WERI-Rb-1 (cell line): ENCODE measurements around the gene KIAA1549.

Experiments used
- DNase-seq: peaks from one replicate; pipeline ENCODE4 v3.0.0-alpha.2; 2020
- H3K27ac ChIP-seq: fragments of 250-450 bp; sonication (Bioruptor Pico); 2 replicates; pipeline ENCODE4 v1.5.1; 2020; ENCODE audit warnings: mild to moderate bottlenecking, moderate library complexity
- H3K27me3 ChIP-seq: fragments of 250-450 bp; sonication (Bioruptor Pico); 2 replicates; pipeline ENCODE4 v1.5.1; 2021; ENCODE audit warnings: mild to moderate bottlenecking, low read depth, moderate library complexity; ENCODE audit not compliant: insufficient read depth, severe bottlenecking
- H3K36me3 ChIP-seq: fragments of 250-450 bp; sonication (Bioruptor Pico); 2 replicates; pipeline ENCODE4 v1.5.1; 2020; ENCODE audit warnings: mild to moderate bottlenecking, moderate library complexity
- H3K4me3 ChIP-seq: 2 replicates; pipeline ENCODE4 v1.5.1; 2011; ENCODE audit warnings: low read depth, mild to moderate bottlenecking, control low read depth, low read length
- H3K9me3 ChIP-seq: fragments of 250-450 bp; sonication (Bioruptor Pico); 2 replicates; pipeline ENCODE4 v1.5.1; 2021; ENCODE audit warnings: mild to moderate bottlenecking, moderate library complexity; ENCODE audit not compliant: severe bottlenecking
- CTCF ChIP-seq: IDR thresholded peaks from 2 replicates; pipeline ENCODE4 v1.5.1; 2011; ENCODE audit warnings: low read depth, mild to moderate bottlenecking, control low read depth, inconsistent platforms, low read length

KIAA1549 gene

GRCh38 chr7:138929969-138930368 lies 51.2 kb downstream of the KIAA1549 start:
- no peaks in the 10 kb centered on the region for H3K27me3 ChIP-seq
- H3K27ac ChIP-seq: no peak overlapping the region
- no peak overlapping the region for H3K4me3 ChIP-seq
- H3K9me3 ChIP-seq: no peaks in the 10 kb centered on the region
- H3K36me3 ChIP-seq: no peaks in the 10 kb centered on the region
- TF ChIP-seq CTCF: no peak
- DNase-seq: no peak

GRCh38 chr7:138926241-138926612 lies 55.0 kb downstream of the KIAA1549 start:
- TF ChIP-seq CTCF: no peak
- H3K4me3 ChIP-seq: no peak overlapping the region
- no peaks in the 10 kb centered on the region for H3K36me3 ChIP-seq
- no peaks in the 10 kb centered on the region for H3K9me3 ChIP-seq
- H3K27me3 ChIP-seq: no peaks in the 10 kb centered on the region
- DNase-seq: no peak
- no peak overlapping the region for H3K27ac ChIP-seq

- Histone ChIP-seq H3K27me3 (no peaks in the 10 kb centered on the region), H3K27ac (no peak overlapping the region), H3K36me3 (no peaks in the 10 kb centered on the region), H3K4me3 (no peak overlapping the region), H3K9me3 (no peaks in the 10 kb centered on the region)
- TF ChIP-seq CTCF: no peak
- no peak for DNase-seq
Measured at GRCh38 chr7:138924501-138925225, 56.5 kb downstream of the KIAA1549 start.

- no peak for DNase-seq
- Histone ChIP-seq H3K9me3 (no peaks in the 10 kb centered on the region), H3K36me3 (peaks cover 17% of the 10 kb centered on the region), H3K27ac (no peak overlapping the region), H3K4me3 (no peak overlapping the region), H3K27me3 (no peaks in the 10 kb centered on the region)
- no peak for TF ChIP-seq CTCF
Measured at GRCh38 chr7:138921277-138921676, 59.9 kb downstream of the KIAA1549 start.

GRCh38 chr7:138919911-138920310 lies 61.3 kb downstream of the KIAA1549 start:
- DNase-seq: no peak
- TF ChIP-seq CTCF: no peak
- Histone ChIP-seq H3K4me3 (no peak overlapping the region), H3K27ac (no peak overlapping the region), H3K9me3 (no peaks in the 10 kb centered on the region), H3K27me3 (no peaks in the 10 kb centered on the region), H3K36me3 (peaks cover 17% of the 10 kb centered on the region)

- no peaks in the 10 kb centered on the region for H3K27me3 ChIP-seq
- no peak for TF ChIP-seq CTCF
- no peak overlapping the region for H3K27ac ChIP-seq
- peaks cover 17% of the 10 kb centered on the region for H3K36me3 ChIP-seq
- no peak for DNase-seq
- H3K9me3 ChIP-seq: no peaks in the 10 kb centered on the region
- no peak overlapping the region for H3K4me3 ChIP-seq
Measured at GRCh38 chr7:138919216-138919615, 62.0 kb downstream of the KIAA1549 start.
